CD14-positive monocyte (primary cell): ENCODE results near the gene RTL1. TPM values are rescaled to one million over a fixed set of nuclear protein-coding genes. Genes with fewer than 3 reads are reported as not detected.

Source experiments
- DNase-seq, 3 donors: peaks; one replicate each; pipeline ENCODE4 v3.0.0-alpha.2; 2011 to 2022
- H2AFZ ChIP-seq: 2 replicates; pipeline ENCODE4 v1.6.0; 2012; ENCODE audit warnings: mild to moderate bottlenecking, low read depth, low read length, inconsistent platforms; ENCODE audit not compliant: insufficient read depth, poor library complexity, severe bottlenecking
- H3K27ac ChIP-seq, 2 donors: 1 replicate in 1 of 2; 2 replicates in 1 of 2; pipeline ENCODE4 v1.5.1; 2012 to 2013; ENCODE audit warnings: low read length in 2 of 2, control low read depth in 1 of 2, inconsistent platforms in 1 of 2, low read depth in 1 of 2, mild to moderate bottlenecking in 1 of 2
- H3K27me3 ChIP-seq, 2 donors: one replicate each; pipeline versions ENCODE4 v1.6.0 to v1.6.1; 2011 to 2013; ENCODE audit warnings: low read length in 2 of 2; ENCODE audit not compliant: control insufficient read depth in 2 of 2, insufficient read depth in 2 of 2
- H3K36me3 ChIP-seq, 2 donors: replicated peaks in 1 of 2; 1 replicate in 1 of 2; 2 replicates in 1 of 2; pipeline versions ENCODE4 v1.5.1 to v1.6.1; 2012 to 2013; ENCODE audit warnings: low read length in 2 of 2, control low read depth in 1 of 2, inconsistent platforms in 1 of 2, mild to moderate bottlenecking in 1 of 2; ENCODE audit not compliant: insufficient read depth in 2 of 2, control insufficient read depth in 1 of 2
- H3K4me1 ChIP-seq, 2 donors: 1 replicate in 1 of 2; 2 replicates in 1 of 2; pipeline versions ENCODE4 v1.5.1 to v1.6.1; 2012 to 2013; ENCODE audit warnings: low read length in 2 of 2, control low read depth in 1 of 2, inconsistent platforms in 1 of 2, mild to moderate bottlenecking in 1 of 2, moderate library complexity in 1 of 2; ENCODE audit not compliant: insufficient read depth in 2 of 2, control insufficient read depth in 1 of 2
- H3K4me2 ChIP-seq: replicated peaks from 2 replicates; pipeline ENCODE3; 2012; ENCODE audit warnings: low read length, moderate library complexity, mild to moderate bottlenecking; ENCODE audit not compliant: poor library complexity, severe bottlenecking; ENCODE audit errors: extremely low read depth
- H3K4me3 ChIP-seq, 3 experiments: fragments of 200-600 bp in 1 of 3; sonication (generic) in 1 of 3; replicated peaks in 1 of 3; 1 replicate in 2 of 3; 2 replicates in 1 of 3; pipeline ENCODE4 v1.5.1; 2011 to 2013; ENCODE audit warnings: low read length in 3 of 3, mild to moderate bottlenecking in 3 of 3, control low read depth in 2 of 3, low read depth in 2 of 3, inconsistent platforms in 1 of 3, moderate library complexity in 1 of 3
- H3K79me2 ChIP-seq: 2 replicates; pipeline ENCODE4 v1.6.0; 2012; ENCODE audit warnings: mild to moderate bottlenecking, control low read depth, inconsistent platforms, low read length, moderate library complexity; ENCODE audit not compliant: insufficient read depth
- H3K9ac ChIP-seq: 2 replicates; pipeline ENCODE4 v1.6.0; 2017; ENCODE audit warnings: low read length, mild to moderate bottlenecking; ENCODE audit not compliant: insufficient read depth, poor library complexity, severe bottlenecking
- H3K9me3 ChIP-seq, 2 donors: replicated peaks in 1 of 2; 1 replicate in 1 of 2; 2 replicates in 1 of 2; pipeline versions ENCODE4 v1.5.1 to v1.6.1; 2012 to 2013; ENCODE audit warnings: low read length in 2 of 2, control low read depth in 1 of 2; ENCODE audit not compliant: control insufficient read depth in 1 of 2, insufficient read depth in 1 of 2
- H4K20me1 ChIP-seq: 2 replicates; pipeline ENCODE4 v1.6.0; 2012; ENCODE audit warnings: mild to moderate bottlenecking, low read length, control low read depth, moderate library complexity; ENCODE audit not compliant: insufficient read depth
- H3K27ac Mint-ChIP-seq, 7 donors: one replicate each; pipeline ENCODE4 v1.8.0; 2020; ENCODE audit warnings: mild to moderate bottlenecking in 7 of 7, mixed read lengths in 7 of 7, moderate library complexity in 6 of 7, inconsistent platforms in 2 of 7
- H3K27me3 Mint-ChIP-seq, 3 donors: one replicate each; pipeline ENCODE4 v1.8.0; 2021 to 2022; ENCODE audit warnings: low read depth in 3 of 3, mild to moderate bottlenecking in 3 of 3, mixed read lengths in 3 of 3, moderate library complexity in 3 of 3, inconsistent platforms in 1 of 3
- H3K36me3 Mint-ChIP-seq, 2 donors: one replicate each; pipeline ENCODE4 v1.8.0; 2020; ENCODE audit warnings: mixed read lengths in 2 of 2, inconsistent platforms in 1 of 2, mild to moderate bottlenecking in 1 of 2
- H3K4me1 Mint-ChIP-seq: one replicate; pipeline ENCODE4 v1.8.0; 2020; ENCODE audit warnings: mild to moderate bottlenecking, mixed read lengths
- H3K4me3 Mint-ChIP-seq, 2 donors: one replicate each; pipeline ENCODE4 v1.8.0; 2020; ENCODE audit warnings: mild to moderate bottlenecking in 2 of 2, mixed read lengths in 2 of 2, moderate library complexity in 1 of 2
- H3K9me3 Mint-ChIP-seq, 7 donors: one replicate each; pipeline ENCODE4 v1.8.0; 2020 to 2022; ENCODE audit warnings: mixed read lengths in 7 of 7, mild to moderate bottlenecking in 6 of 7, moderate library complexity in 6 of 7, inconsistent platforms in 2 of 7
- WGBS: methylation state at CpG from one replicate; pipeline ENCODE4 v1.1.5; 2013; ENCODE audit warnings: missing lambda C conversion rate; ENCODE audit not compliant: insufficient coverage; 5-methylcytosine and 5-hydroxymethylcytosine counted together
- intact Hi-C, 2 donors: fragments of 100-400 bp; cut with micrococcal nuclease; formaldehyde crosslinking; loops; one replicate each; pipeline versions ENCODE4 v1.15.0 to v1.15.1; 2023
- polyA plus RNA-seq, 3 donors: library from polyadenylated mRNA; depleted of rRNA in 1 of 3; unstranded in 2 of 3; stranded (reverse) in 1 of 3; fragments of 300-500 nt in 2 of 3; fragments of >200 nt in 1 of 3; fragmentation: Illumina TruSeq in 2 of 3; gene quantifications; 1 replicate in 2 of 3; 2 replicates in 1 of 3; pipeline ENCODE4 v1.2.3, GENCODE V29; 2012 to 2021
- TF ChIP-seq, protein P1 (sequence below): fragments of 200-600 bp; IDR thresholded peaks from one replicate; pipeline ENCODE4 v1.8.0; 2022; ENCODE audit warnings: antibody characterized with exemption, mild to moderate bottlenecking

RTL1 gene
- polyA plus RNA-seq, 3 donors = not detected

DNA sequence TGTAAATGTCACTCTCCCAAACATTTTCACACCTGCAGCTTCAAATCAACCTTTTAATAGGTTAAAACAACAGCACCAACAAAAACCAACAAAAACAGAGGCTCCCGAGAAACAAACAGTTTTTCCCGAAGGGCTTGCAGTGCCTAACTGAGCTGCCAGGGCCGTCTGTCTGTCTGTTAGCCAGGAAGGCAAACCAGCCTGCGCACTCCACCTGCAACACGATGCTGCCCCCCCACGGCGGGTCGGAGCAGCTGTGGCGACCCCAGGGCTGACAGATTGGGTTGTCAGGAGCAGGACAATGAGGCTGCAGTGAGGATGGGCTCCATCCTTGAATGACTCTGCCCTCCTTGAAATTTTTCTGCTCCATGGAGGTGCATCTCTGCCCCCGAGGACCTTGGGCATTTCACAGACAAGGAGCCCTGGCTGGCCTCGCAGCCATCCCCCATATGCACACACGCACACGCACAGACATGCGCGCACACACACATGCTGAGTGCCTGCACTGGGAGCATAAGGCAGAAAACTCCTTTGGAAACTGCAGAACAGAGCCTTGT, 2.6 kb downstream of the RTL1 start:
- Histone ChIP-seq H3K4me3 (no peak overlapping the region), H3K9me3 (no peaks in the 10 kb centered on the region), H3K79me2 (no peaks in the 10 kb centered on the region), H2AFZ (no peak overlapping the region), H3K27ac (no peak overlapping the region), H3K4me1 (no peaks in the 10 kb centered on the region), H3K9ac (no peak overlapping the region), H3K36me3 (no peaks in the 10 kb centered on the region), H3K4me2 (no peak overlapping the region), H4K20me1 (no peaks in the 10 kb centered on the region), H3K27me3 (peaks cover 11 to 52% of the 10 kb centered on the region in 2 donors)
- DNase-seq = no peak
- Mint-ChIP-seq H3K27me3 (peaks cover 54 to 83% (median 56%) of the 10 kb centered on the region in 3 donors), H3K27ac (no peak overlapping the region), H3K36me3 (no peaks in the 10 kb centered on the region), H3K4me3 (peak overlapping the region in 1 of 2 donors; percentile 73), H3K9me3 (peaks cover 0 to 11% (median 4%) of the 10 kb centered on the region in 7 donors), H3K4me1 (peaks cover 4% of the 10 kb centered on the region)
- intact Hi-C loops = no loop called here
- 57% methylated on average over 15 of the region's 15 CpGs for whole genome bisulfite sequencing
- TF ChIP-seq, protein P1, sequence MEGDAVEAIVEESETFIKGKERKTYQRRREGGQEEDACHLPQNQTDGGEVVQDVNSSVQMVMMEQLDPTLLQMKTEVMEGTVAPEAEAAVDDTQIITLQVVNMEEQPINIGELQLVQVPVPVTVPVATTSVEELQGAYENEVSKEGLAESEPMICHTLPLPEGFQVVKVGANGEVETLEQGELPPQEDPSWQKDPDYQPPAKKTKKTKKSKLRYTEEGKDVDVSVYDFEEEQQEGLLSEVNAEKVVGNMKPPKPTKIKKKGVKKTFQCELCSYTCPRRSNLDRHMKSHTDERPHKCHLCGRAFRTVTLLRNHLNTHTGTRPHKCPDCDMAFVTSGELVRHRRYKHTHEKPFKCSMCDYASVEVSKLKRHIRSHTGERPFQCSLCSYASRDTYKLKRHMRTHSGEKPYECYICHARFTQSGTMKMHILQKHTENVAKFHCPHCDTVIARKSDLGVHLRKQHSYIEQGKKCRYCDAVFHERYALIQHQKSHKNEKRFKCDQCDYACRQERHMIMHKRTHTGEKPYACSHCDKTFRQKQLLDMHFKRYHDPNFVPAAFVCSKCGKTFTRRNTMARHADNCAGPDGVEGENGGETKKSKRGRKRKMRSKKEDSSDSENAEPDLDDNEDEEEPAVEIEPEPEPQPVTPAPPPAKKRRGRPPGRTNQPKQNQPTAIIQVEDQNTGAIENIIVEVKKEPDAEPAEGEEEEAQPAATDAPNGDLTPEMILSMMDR = no peak

DNA sequence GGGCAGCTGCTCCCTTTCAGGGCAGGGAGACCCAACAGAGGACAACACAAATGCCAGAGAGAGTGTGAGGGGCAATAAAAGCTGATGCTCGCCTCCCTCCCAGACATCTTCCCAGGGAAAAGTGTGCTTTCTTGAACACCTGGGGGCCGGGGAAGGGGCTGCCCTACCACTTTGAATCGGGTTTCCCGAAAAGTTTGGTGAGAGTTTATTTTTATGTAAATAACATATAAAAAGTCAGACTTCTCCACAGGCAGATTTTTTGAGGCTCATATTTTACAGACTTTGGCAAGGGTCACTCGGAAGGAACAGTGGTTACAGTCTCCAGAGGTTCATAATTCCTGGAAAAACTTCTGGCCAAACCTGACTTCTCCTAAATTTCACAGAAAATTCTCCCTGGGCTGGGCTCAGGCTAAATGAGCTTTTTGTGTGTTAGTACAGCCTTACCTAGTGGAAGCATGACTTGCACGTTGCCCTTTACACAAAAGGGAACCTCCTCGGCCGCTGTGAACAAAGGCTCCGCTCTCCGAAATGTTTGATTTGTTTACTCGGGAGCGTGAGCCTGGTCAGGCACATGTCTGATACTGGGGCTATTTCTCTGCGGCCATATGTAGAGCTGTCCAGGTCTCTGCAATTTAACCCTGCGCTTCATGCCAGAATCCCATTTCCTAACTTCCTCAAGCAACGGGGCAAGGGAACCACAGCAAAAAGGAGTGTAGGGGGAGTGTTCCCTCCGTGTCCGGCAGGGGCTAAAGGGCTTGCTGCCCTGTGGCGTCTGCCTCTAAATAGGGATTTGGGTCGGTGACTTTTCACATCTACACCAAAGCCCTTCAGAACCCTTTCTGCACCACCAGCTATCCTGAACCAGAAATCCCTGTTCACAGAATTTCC, 3.4 kb downstream of the RTL1 start:
- H3K4me3 Mint-ChIP-seq = peak overlapping the region in 1 of 2 donors; percentile 78
- Histone ChIP-seq H3K36me3 (no peaks in the 10 kb centered on the region), H3K4me2 (no peak overlapping the region), H4K20me1 (no peaks in the 10 kb centered on the region), H3K27me3 (peaks cover 11 to 48% of the 10 kb centered on the region in 2 donors), H3K9ac (no peak overlapping the region), H3K4me3 (no peak overlapping the region), H3K79me2 (no peaks in the 10 kb centered on the region), H3K9me3 (no peaks in the 10 kb centered on the region), H3K27ac (no peak overlapping the region), H2AFZ (no peak overlapping the region), H3K4me1 (no peaks in the 10 kb centered on the region)
- 0% methylated on average over 7 of the region's 19 CpGs for WGBS
- H3K27me3 Mint-ChIP-seq = peaks cover 47 to 76% (median 50%) of the 10 kb centered on the region in 3 donors
- H3K36me3 Mint-ChIP-seq = no peaks in the 10 kb centered on the region
- no peak overlapping the region for H3K27ac Mint-ChIP-seq
- TF ChIP-seq, protein P1 = no peak
- intact Hi-C loops = no loop called here
- no peak for DNase-seq
- H3K9me3 Mint-ChIP-seq = peaks cover 0 to 11% (median 4%) of the 10 kb centered on the region in 7 donors
- peaks cover 4% of the 10 kb centered on the region for H3K4me1 Mint-ChIP-seq
